DND-41 (cell line): Measurements from ENCODE around the gene EVC2.

ENCODE experiments used
- EZH2 ChIP-seq: IDR thresholded peaks from 3 replicates; pipeline ENCODE4 v1.6.1; 2012; ENCODE audit warnings: borderline replicate concordance, low read depth, mild to moderate bottlenecking, moderate library complexity, low read length, inconsistent platforms; ENCODE audit not compliant: severe bottlenecking
- TF ChIP-seq, protein P1 (sequence below): IDR thresholded peaks from 2 replicates; pipeline ENCODE4 v1.5.1; 2012; ENCODE audit warnings: borderline replicate concordance, low read length, moderate library complexity, mild to moderate bottlenecking; ENCODE audit not compliant: poor library complexity, severe bottlenecking; ENCODE audit errors: extremely low read depth

DNA sequence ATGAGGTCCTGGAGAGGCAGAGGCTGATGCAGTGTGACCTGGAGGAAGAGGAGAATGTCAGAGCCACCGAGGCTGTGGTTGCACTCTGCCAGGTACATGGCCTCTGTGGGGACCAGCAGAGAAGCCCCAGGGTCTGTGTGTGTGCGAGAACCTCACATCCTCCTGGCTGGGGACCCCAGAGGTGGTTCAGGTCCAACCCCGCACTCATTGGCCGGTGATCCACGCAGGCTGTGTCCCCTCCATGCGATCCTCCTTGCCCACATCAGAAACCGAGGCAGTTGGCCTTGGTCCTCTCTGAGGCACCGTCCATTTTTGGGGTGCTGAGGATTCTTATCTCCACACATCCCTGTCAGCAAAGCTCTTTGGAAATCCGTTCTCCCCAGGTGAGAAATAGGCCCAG, 47.9 kb upstream of the EVC2 start:
- TF ChIP-seq, protein P1, sequence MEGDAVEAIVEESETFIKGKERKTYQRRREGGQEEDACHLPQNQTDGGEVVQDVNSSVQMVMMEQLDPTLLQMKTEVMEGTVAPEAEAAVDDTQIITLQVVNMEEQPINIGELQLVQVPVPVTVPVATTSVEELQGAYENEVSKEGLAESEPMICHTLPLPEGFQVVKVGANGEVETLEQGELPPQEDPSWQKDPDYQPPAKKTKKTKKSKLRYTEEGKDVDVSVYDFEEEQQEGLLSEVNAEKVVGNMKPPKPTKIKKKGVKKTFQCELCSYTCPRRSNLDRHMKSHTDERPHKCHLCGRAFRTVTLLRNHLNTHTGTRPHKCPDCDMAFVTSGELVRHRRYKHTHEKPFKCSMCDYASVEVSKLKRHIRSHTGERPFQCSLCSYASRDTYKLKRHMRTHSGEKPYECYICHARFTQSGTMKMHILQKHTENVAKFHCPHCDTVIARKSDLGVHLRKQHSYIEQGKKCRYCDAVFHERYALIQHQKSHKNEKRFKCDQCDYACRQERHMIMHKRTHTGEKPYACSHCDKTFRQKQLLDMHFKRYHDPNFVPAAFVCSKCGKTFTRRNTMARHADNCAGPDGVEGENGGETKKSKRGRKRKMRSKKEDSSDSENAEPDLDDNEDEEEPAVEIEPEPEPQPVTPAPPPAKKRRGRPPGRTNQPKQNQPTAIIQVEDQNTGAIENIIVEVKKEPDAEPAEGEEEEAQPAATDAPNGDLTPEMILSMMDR, result no peak
- no peak for TF ChIP-seq EZH2
